Activated T-cell treated with anti-CD3 and anti-CD28 coated beads, Interleukin-2, amount 50 U/mL, for 72 hours (primary cell): Measurements from ENCODE around the gene CEP170. TPM values are rescaled to one million over a fixed set of nuclear protein-coding genes. Genes with fewer than 3 reads are reported as not detected.

Experiments used
- ATAC-seq, 2 donors: fragments of 150-1000 bp; cut with Tn5 transposase; replicated peaks in 1 of 2; 2 replicates each; pipeline ENCODE4 v1.10.0; 2021; ENCODE audit warnings: moderate library complexity in 2 of 2, mild to moderate bottlenecking in 1 of 2
- DNase-seq, 2 donors: peaks; one replicate each; pipeline ENCODE4 v3.0.0; 2021 to 2022; ENCODE audit warnings: mixed read lengths in 1 of 2
- H3K27ac Mint-ChIP-seq: one replicate; pipeline ENCODE4 v1.8.0; 2022; ENCODE audit warnings: mild to moderate bottlenecking, moderate library complexity, mixed read lengths
- H3K27me3 Mint-ChIP-seq: one replicate; pipeline ENCODE4 v1.8.0; 2022; ENCODE audit warnings: low read depth, mixed read lengths
- H3K36me3 Mint-ChIP-seq, 2 donors: one replicate each; pipeline ENCODE4 v1.8.0; 2022; ENCODE audit warnings: mixed read lengths in 2 of 2, mild to moderate bottlenecking in 1 of 2; ENCODE audit not compliant: insufficient read depth in 2 of 2
- H3K4me1 Mint-ChIP-seq: one replicate; pipeline ENCODE4 v1.8.0; 2022; ENCODE audit warnings: low read depth, mixed read lengths
- H3K4me3 Mint-ChIP-seq, 2 donors: one replicate each; pipeline ENCODE4 v1.8.0; 2022; ENCODE audit warnings: mild to moderate bottlenecking in 2 of 2, mixed read lengths in 2 of 2, moderate library complexity in 2 of 2
- H3K9me3 Mint-ChIP-seq, 2 donors: one replicate each; pipeline ENCODE4 v1.8.0; 2022; ENCODE audit warnings: mixed read lengths in 2 of 2
- total RNA-seq, 2 donors: library from RNA; stranded (reverse); gene quantifications; one replicate each; pipeline ENCODE4 v1.2.3, GENCODE V29; 2022

The CEP170 gene
- 10 to 100 TPM; 49.4 to 54.7 TPM for total RNA-seq

DNA sequence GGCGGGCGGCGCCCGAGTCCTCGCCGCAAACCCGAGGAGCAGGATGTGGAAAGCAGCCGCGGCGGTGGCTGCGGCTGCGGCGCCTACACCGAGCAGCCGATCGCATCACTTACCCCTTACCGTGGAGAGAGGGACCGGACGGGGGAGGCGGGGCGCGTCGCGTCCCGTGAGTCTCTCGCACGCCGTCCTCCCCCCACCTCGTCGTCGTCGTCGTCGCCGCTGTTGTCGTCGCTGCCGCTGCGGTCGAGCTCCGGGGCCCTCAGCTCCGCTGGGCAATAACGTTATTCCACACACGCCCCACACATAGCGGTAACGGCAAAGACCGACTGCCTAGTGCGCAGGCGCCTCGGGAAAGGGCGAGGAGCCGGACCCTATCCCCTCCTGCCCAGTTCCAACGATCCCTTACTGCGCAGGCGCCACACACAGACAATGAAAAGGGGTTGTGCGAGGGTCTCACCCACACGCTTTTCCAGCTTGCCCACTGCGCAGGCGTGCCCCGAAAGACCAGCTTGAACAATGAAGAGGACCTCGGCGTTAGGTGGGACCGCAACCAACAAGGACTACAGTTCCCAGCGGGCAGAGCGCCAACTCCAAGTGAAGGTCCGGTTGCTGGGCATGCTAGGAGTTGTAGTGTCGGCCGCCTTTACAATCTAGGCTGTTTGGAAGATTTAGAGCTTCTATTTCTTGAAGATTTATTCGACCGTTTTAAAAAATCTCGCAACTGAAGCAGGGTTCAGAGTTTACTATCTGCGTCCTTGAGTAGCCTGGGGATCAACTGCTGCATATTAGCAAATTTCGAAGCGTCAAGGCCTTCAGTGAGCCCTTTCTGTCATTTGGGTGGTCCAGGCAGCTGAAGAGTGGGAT lies at the start of gene CEP170:
CEP170 (minus strand) TSS at position 355 of the 864 bp plus-strand sequence. CDS start 30,001 bp downstream, outside the sequence.
- H3K36me3 Mint-ChIP-seq, result peaks cover 4% of the 10 kb centered on the region in 2 donors
- peak within 1 kb of the TSS; percentile 100 for H3K4me3 Mint-ChIP-seq
- no peaks in the 10 kb centered on the region for H3K27me3 Mint-ChIP-seq
- ATAC-seq (peak; percentile 68 to 74), DNase-seq (peak; percentile 89 to 92)
- no peaks in the 10 kb centered on the region for H3K9me3 Mint-ChIP-seq
- H3K4me1 Mint-ChIP-seq, result peaks cover 54% of the 10 kb centered on the region
- H3K27ac Mint-ChIP-seq, result peak within 1 kb of the TSS; percentile 99

DNA sequence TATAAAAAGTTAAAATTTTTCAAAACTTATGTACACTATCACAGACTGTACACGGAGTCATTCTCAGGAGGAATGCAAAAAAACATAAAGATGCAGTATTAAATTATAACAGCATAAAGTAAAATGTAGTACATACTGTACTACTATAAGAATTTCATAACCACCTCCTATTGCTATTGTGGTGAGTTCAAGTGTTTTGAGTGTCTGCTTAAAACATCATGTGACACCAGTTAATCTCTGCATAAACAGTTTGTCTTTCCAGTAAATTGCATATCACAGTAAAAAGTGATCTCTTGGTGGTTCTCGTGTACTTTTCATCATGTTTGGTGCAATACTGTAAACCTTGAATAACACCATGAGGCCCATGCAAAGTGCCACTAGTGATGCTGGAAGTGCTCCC lies 46.0 kb upstream of the CEP170 start:
- no peak overlapping the region for H3K4me3 Mint-ChIP-seq
- no peak overlapping the region for H3K27ac Mint-ChIP-seq
- no peaks in the 10 kb centered on the region for H3K27me3 Mint-ChIP-seq
- no peak for ATAC-seq
- H3K36me3 Mint-ChIP-seq, result peaks cover 11 to 30% of the 10 kb centered on the region in 2 donors
- DNase-seq, result no peak
- H3K4me1 Mint-ChIP-seq, result no peaks in the 10 kb centered on the region
- H3K9me3 Mint-ChIP-seq, result peaks cover 7 to 8% of the 10 kb centered on the region in 2 donors

DNA sequence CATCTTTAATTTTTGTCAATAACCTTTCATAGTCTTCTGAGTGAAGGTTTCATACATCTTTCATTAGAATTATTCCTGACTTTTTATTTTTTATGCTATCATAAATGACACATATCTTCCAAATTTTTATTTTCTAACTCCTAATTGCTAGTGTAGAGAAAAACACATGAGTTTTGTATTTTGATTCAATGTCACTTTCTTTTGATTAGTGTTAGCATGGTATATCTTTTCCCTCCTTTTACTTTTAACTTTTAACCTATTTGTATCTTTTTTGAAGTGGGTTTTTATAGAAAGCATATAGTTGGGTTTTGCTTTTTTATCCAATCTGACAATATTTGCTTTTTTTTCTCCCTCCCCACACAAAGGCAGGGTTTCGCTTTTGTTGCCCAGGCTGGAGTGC lies 44.0 kb upstream of the CEP170 start:
- H3K36me3 Mint-ChIP-seq, result peaks cover 17 to 37% of the 10 kb centered on the region in 2 donors
- no peak overlapping the region for H3K27ac Mint-ChIP-seq
- H3K4me3 Mint-ChIP-seq, result no peak overlapping the region
- no peaks in the 10 kb centered on the region for H3K27me3 Mint-ChIP-seq
- ATAC-seq (no peak), DNase-seq (no peak)
- H3K9me3 Mint-ChIP-seq, result peaks cover 10% of the 10 kb centered on the region in 2 donors
- peaks cover 4% of the 10 kb centered on the region for H3K4me1 Mint-ChIP-seq

DNA sequence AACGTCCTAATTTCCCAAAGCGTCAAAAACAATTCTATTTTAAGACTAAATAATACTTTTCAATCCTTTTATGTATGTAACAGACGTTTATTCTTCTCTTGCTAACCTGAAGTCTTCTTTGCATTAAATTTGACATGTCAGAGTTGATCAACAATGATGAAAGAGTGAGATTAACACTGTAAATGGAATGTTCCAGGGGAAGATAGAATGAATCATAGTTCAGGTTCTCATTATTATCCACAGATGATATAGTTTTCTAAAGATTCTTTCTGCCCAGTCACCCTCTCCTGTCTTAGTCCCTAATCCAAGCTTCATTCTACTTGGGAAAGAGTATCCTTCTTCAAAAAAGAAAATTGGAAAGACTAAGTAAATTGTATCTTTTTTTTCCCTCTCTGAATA lies 39.6 kb upstream of the CEP170 start:
- no peaks in the 10 kb centered on the region for H3K27me3 Mint-ChIP-seq
- peaks cover 5% of the 10 kb centered on the region for H3K4me1 Mint-ChIP-seq
- H3K4me3 Mint-ChIP-seq, result no peak overlapping the region
- no peak for DNase-seq
- peak overlapping the region; percentile 83 for H3K27ac Mint-ChIP-seq
- peak in 1 of 2 donors; percentile 24 for ATAC-seq
- H3K36me3 Mint-ChIP-seq, result peaks cover 29 to 49% of the 10 kb centered on the region in 2 donors
- H3K9me3 Mint-ChIP-seq, result peaks cover 10 to 11% of the 10 kb centered on the region in 2 donors

DNA sequence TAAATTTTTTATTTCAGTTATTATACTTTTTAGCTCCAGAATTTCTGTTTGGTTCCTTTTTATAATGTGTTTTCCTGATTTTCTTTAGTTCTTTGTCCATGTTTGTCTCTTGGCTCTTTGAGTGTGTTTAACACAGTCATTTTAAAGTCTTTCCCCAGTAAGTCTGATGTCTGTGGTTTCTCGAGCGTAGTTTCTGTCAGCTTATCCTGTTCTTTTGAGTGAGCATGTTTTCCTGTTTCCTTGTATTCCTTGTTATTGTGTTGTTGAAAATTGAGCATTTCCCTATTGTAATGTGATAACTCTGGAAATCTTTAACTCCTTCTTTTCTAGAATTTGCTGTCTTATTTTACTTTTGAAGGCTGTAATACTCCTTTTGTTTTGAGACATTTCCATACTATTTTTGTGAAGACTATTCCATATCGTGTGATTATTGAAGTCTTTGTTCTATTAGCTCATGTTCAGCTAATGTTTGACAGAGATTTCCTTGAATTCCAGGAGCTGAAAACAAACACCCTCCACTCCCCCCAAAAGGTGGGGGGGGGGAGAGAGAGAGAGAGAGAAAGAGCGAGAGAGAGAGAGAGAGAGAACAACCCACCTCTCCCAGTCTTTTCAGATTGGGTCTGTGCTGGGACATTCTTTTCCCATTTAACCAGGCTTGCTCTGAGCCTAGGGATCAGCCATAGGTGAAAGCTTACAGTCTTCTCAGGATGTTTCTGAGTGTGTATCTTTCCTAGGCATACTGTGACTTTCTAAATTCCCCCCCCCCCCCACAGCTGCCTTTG lies 39.1 kb upstream of the CEP170 start:
- peaks cover 5% of the 10 kb centered on the region for H3K4me1 Mint-ChIP-seq
- peak overlapping the region; percentile 83 for H3K27ac Mint-ChIP-seq
- no peak for DNase-seq

DNA sequence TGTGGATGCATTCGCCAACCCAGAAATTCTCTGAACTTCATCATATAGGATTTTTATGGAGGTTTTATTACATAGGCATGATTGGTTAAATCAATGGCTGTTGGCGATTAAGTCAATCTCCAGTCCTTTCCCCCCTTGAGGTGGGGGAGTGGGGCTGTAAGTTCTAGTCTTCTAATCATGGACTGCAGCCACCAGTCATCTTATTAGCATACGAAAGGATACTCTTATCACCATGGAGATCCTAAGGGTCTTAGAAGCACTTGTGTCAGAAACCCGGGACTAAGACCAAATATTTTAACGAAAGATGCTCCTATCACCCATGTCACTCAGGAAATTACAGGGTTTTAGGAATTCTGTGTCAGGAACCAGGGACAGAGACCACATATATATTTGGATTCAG lies 37.0 kb upstream of the CEP170 start:
- Mint-ChIP-seq H3K4me1 (peaks cover 17% of the 10 kb centered on the region), H3K27ac (no peak overlapping the region), H3K27me3 (no peaks in the 10 kb centered on the region), H3K4me3 (no peak overlapping the region), H3K9me3 (peaks cover 10 to 11% of the 10 kb centered on the region in 2 donors), H3K36me3 (peaks cover 30 to 46% of the 10 kb centered on the region in 2 donors)
- ATAC-seq (no peak), DNase-seq (no peak)

More for the DNA sequence above, 39.1 kb upstream of the CEP170 start:
- peaks cover 10 to 11% of the 10 kb centered on the region in 2 donors for H3K9me3 Mint-ChIP-seq
- no peaks in the 10 kb centered on the region for H3K27me3 Mint-ChIP-seq
- H3K4me3 Mint-ChIP-seq, result peak overlapping the region in 1 of 2 donors; percentile 29
- peaks cover 29 to 48% of the 10 kb centered on the region in 2 donors for H3K36me3 Mint-ChIP-seq
- ATAC-seq, result no peak

DNA sequence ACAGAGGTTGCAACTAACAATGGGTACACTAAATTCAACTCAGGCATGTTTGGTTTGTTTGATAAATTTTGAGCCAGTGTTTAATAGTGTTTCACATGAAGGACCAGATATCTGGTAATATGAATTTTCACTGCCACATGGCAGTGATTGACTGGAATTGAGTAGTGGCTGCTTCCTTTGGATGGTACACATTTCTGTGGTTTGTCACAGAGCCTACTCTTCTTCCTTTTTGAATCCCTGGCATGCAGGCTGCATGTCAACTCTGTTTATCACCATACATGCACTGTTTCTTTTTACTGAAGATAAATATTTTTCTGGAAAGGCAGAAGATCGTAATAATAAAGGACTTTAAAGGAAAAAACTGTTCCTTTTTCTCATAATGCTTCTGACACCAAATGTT lies 36.2 kb upstream of the CEP170 start:
- Mint-ChIP-seq H3K36me3 (peaks cover 26 to 41% of the 10 kb centered on the region in 2 donors), H3K9me3 (peaks cover 8 to 10% of the 10 kb centered on the region in 2 donors), H3K4me3 (no peak overlapping the region), H3K4me1 (peaks cover 21% of the 10 kb centered on the region), H3K27me3 (no peaks in the 10 kb centered on the region), H3K27ac (no peak overlapping the region)
- no peak for DNase-seq
- ATAC-seq, result no peak

DNA sequence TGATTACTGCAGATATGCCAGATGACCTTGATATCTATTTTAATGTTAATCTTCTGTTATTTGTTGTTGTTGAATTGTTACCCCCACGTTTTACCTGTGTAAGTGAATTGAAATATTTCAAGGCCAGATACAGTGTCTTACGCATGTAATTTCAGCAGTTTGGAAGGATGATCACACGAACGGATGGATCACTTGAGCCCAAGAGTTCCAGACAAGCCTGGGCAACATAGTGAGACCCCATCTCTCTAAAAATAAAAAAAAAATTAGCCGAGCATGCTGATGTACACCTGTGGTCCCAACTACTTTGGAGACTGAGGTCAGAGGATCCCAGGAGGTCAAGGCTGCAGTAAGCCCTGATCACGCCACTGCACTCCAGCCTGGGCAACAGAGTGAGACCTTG lies 33.0 kb upstream of the CEP170 start:
- H3K36me3 Mint-ChIP-seq, result peaks cover 16 to 29% of the 10 kb centered on the region in 2 donors
- no peaks in the 10 kb centered on the region for H3K27me3 Mint-ChIP-seq
- H3K27ac Mint-ChIP-seq, result peak overlapping the region; percentile 21
- peaks cover 0 to 2% of the 10 kb centered on the region in 2 donors for H3K9me3 Mint-ChIP-seq
- H3K4me3 Mint-ChIP-seq, result peak overlapping the region; percentile 13 to 25
- peaks cover 28% of the 10 kb centered on the region for H3K4me1 Mint-ChIP-seq
- ATAC-seq (no peak), DNase-seq (no peak)

DNA sequence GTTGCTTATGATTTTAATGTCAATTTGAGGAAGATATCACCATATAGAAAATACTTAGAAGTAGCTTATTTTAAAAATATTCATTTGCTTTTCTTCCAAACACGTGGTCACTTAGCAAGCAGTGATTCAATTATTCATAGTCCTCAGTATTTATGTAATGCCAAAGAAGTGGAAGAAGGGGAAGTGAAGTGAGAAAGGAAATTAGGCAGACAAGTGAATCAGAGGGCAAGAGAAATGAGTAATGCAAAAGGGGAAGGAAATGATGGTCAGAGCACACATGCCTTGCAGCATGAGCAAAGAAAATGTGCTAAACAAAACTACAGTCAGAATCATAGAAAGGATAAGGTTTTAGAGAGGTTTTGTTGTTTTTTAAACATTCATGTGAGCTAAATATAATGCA lies 32.6 kb upstream of the CEP170 start:
- no peaks in the 10 kb centered on the region for H3K9me3 Mint-ChIP-seq
- no peak for DNase-seq
- peak overlapping the region; percentile 13 to 25 for H3K4me3 Mint-ChIP-seq
- H3K27ac Mint-ChIP-seq, result peak overlapping the region; percentile 21
- peaks cover 14 to 27% of the 10 kb centered on the region in 2 donors for H3K36me3 Mint-ChIP-seq
- peak; percentile 81 to 95 for ATAC-seq
- no peaks in the 10 kb centered on the region for H3K27me3 Mint-ChIP-seq
- H3K4me1 Mint-ChIP-seq, result peaks cover 28% of the 10 kb centered on the region

DNA sequence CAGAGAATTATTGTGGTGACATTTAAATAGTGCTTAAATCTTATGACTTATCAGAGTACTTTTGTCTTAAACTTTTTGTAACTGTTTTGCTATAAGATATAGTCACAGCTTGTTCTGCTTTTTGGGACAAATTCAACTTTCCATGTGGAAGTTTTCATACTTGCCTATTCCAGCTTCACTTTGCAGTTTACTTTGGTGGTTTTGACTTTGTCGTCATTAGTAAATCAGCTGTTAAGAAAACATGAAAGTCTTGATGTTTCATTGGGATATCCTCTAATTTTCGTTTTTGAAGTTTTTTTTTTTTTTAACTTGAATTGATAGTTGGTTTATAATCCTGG lies 32.0 kb upstream of the CEP170 start:
- Mint-ChIP-seq H3K36me3 (peaks cover 16 to 29% of the 10 kb centered on the region in 2 donors), H3K4me3 (no peak overlapping the region), H3K4me1 (peaks cover 28% of the 10 kb centered on the region), H3K27me3 (no peaks in the 10 kb centered on the region), H3K27ac (peak overlapping the region; percentile 21), H3K9me3 (no peaks in the 10 kb centered on the region)
- ATAC-seq, result no peak
- no peak for DNase-seq

DNA sequence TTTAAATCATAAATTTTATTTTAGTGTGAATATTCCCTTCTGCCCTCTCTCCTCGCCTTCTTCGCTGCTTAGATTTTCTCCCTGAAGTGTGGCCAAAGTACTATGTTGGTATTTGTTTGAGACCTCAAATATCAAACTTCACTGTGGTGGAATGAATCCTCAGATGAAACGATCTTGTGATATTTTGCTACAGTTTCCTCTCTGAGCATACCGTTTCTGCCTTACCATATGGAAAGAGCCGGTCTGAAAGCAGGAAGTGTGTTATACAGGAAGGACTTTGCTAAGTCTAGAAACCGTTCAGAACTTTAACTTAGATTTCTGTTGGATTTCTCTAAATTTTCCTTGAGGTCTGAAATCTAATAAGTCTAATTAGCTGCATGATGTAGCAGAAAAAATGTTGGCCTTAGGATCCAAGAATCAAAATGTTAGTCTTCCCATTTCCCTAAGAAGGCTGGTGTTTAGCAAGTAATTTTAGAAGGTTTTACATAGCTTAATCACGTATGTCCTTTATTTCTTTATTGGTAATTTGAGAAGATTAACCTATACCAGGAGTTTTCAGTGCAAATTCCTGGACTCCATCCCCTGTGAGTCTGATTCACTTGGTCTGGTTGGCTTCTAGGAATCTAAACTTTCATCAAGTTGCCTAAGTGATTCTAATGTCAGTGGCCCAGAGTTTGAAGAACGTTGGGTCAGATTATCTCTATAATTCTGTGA lies 31.5 kb upstream of the CEP170 start:
- no peaks in the 10 kb centered on the region for H3K27me3 Mint-ChIP-seq

DNA sequence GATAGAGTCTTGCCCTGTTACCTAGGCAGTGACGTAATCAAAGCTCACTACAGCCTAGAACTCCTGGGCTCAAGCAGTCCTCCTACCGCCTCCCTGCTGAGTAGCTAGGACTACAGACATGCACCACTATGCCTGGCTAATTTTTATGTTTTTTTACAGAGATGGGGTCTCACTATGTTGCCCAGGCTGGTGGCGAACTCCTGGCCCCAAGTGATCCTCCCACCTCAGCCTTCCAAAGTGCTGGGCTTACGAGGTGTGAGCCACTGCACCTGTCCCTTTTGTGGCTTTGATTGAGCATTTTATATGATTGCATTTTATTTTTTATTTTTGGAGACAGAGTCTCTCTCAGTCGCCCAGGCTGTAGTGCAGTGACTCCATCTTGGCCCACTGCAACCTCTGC lies 26.6 kb upstream of the CEP170 start:
- Mint-ChIP-seq H3K9me3 (no peaks in the 10 kb centered on the region), H3K27me3 (no peaks in the 10 kb centered on the region), H3K4me1 (peaks cover 26% of the 10 kb centered on the region), H3K4me3 (no peak overlapping the region), H3K36me3 (peaks cover 9 to 26% of the 10 kb centered on the region in 2 donors), H3K27ac (no peak overlapping the region)
- no peak for DNase-seq
- no peak for ATAC-seq

More for the DNA sequence above, 31.5 kb upstream of the CEP170 start:
- peaks cover 28% of the 10 kb centered on the region for H3K4me1 Mint-ChIP-seq
- DNase-seq, result no peak
- H3K9me3 Mint-ChIP-seq, result no peaks in the 10 kb centered on the region
- no peak overlapping the region for H3K27ac Mint-ChIP-seq
- H3K4me3 Mint-ChIP-seq, result peak overlapping the region in 1 of 2 donors; percentile 10
- H3K36me3 Mint-ChIP-seq, result peaks cover 14 to 30% of the 10 kb centered on the region in 2 donors
- ATAC-seq, result no peak
